HS-5 (cell line): ENCODE data around the gene SNCG.
"Not testable (repeated sequence)": the region's sequence is repeated elsewhere in the genome, so short reads cannot be mapped to it uniquely, and the experiment has no call there.

Experiments used
- DNase-seq: peaks from one replicate; pipeline ENCODE4 v3.0.0-alpha.2; 2012; ENCODE audit warnings: low read depth

Gene SNCG

DNA sequence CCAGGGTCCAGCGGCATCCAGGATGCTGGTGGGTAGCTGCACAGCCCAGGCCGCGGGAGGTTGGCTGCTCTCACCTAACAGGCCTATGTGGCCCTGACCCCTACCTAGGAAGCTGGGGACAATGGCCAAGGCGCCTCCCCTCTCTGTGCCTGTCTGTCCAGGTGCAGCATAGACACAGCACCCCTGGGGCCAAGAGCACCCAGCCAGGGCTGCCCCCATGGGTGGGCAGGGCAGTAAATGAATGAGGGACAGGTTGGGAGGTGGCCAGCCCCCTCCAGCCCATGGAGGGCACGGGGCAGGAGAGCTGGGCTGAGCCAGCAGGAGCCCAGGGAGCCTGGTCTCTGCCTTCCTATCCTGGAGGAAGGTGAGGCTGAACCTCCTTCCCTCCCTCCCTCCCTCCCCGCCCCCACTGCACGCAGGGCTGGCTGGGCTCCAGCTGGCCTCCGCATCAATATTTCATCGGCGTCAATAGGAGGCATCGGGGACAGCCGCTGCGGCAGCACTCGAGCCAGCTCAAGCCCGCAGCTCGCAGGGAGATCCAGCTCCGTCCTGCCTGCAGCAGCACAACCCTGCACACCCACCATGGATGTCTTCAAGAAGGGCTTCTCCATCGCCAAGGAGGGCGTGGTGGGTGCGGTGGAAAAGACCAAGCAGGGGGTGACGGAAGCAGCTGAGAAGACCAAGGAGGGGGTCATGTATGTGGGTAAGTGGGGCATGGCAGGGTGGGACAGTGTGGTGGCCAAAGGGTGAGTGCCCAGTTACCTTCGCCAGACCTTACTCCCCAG is at the start of gene SNCG:
SNCG (plus strand) TSS at position 484 of the 785 bp plus-strand sequence; CDS start at position 583, 99 bp downstream.
- DNase-seq = no peak

DNA sequence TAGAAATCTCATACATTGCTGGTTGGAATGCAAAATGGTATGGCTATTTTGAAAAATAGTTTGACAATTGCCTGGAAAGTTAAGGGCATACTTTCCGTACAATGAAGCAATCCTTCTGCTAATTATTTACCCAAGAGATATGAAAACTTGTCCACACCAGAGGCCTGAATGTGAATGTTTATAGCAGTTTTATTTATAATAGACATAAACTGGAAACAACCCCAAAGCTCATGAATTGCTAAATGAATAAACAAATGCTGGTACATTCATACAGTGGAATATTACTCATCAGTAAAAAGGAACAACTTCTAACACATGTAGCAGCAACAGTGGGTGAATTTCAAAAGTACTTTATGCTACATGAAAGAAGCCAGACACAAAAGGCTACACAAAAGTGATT is 43.7 kb upstream of the SNCG start:
- DNase-seq = no peak

DNA sequence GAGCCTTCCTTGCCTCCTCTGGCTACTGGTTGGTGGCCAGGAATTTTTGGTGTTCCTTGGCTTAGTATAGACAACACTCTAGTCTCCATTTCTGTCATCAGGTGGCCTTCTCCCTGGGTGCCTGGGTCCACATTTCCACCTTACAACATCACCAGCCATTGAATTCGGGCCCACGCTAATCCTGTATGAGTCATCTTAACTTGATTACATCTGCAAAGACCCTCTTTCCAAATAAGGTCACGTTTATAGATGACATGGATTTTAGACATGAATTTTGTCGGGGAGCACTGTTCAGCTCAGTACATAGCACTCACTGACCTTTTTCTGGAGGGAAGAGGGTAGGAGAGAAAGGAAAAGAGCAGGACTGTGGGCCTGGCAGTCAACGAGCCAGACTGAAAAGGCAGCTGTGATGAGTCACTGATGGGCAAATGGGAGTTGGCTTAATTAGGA is 40.4 kb upstream of the SNCG start:
- DNase-seq = no peak

DNA sequence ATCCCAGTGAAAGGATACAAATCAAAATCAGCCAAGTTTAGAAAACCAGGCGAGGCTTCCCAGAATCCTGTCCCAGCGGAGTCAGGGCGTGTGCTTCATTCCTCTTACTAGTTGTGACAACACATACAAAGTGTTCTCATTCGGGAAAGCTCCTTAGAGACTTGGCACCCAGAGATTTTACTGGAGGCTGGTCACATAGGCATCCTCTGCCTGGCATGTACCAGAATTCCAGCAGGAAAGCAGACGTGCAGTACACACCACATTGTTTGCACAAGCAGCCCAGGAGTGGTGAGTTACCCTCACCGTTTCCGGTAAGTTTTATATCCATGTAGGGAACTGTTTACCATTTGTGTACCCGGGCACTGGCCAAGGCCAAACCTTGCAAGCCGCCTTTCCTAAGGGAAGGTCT is 35.8 kb upstream of the SNCG start:
- no peak for DNase-seq

DNA sequence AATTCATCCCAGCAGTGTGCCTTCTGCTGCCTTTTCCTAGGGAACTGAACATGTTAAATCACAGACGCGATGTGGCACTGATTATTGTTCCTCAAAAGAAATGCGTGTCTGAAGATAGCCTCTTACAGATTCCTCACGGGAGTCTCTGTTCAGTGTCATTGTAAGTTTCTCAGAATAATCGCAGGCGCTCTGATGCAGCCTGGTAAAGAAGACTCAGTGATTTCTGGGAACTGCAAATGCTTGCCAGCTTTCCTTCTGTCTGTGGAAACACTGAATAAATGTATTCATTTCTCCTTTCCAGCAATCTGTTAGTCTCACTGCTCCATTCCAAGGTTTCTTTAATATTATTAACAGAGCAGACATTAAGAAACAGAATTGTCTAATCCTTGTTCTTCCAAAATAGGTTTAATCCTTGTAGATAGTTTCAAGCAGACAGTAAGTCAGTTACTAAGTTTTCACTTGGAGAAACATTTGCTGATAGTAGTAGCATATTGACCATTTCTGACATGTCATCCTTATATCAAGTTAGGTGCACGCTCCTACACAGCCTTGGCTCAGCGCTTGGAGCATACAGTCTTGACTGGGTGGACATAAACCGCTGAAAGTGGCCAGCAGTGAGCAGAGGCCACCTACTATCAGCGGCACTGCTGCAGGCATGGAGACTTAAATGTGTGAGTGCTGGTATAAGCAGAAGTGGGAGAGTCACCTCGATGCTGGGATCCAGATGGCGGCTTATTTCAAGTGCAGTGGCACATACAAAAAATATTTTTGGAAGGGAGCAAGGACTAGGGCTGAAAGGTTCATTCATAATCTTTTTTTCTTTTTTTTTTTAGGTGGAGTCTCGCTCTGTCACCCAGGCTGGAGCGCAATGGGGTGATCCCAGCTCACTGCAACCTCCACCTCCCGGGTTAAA is 28.7 kb upstream of the SNCG start:
- DNase-seq = no peak

DNA sequence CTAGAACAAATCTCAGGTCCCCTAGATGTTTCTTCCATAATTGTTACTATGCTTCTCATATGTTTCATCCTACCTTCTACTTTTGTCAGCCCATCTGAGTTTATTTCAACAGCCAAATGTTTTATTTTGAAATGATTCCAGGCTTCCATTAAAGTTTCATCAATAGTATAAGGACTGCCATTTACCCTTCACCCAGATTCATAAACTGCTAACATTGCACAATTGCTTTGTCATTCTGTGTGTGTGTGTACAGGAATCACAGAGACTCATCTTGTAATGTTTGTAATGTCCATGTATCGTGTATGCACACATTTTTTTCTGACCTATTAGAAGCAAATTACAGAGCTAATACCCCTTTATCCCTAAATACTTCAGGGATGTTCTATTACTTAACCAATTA is 26.5 kb upstream of the SNCG start:
- DNase-seq = no peak

DNA sequence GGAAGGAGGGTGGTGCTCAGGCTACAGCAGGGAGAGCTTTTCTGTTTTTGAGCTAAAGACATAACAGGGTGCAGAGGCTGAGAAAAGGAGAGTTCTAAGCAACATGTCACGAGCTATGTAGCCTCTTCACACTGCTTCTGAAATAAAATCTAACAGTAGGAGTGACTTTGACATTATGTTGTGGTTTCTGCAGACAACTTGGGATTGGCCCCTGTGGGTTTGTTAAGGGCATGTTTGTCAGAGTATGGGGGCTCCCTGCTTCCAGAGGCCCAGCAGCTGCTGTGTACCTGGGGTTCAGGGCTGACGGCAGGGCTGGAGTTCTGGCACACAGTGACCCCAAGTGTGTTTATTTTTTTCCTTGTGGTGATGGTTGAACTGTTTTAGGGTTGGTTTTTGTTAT is 25.7 kb upstream of the SNCG start:
- DNase-seq = no peak

DNA sequence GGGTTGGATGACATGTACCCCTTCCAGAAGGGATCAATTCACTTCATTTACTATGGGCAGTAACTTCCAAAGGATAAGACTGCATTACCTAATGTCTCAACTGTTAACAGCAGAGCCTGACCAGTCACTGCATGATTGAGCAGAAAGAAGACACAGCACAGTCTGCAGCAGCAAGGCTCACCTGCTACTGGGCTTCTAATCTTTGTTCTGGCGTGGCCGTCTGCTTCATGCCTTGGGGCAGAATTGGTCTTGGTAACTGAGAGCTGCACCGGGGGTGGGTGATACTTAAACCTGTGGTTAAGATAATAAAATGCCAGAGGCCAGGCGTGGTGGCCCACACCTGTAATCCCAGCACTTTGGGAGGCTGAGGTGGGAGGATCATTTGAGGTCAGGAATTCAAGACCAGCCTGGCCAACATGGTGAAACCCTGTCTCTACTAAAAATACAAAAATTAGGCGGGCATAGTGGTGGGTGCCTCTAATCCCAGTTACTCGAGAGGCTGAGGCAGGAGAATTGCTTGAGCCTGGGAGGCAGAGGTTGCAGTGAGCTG is 24.2 kb upstream of the SNCG start:
- DNase-seq = not testable (repeated sequence)

DNA sequence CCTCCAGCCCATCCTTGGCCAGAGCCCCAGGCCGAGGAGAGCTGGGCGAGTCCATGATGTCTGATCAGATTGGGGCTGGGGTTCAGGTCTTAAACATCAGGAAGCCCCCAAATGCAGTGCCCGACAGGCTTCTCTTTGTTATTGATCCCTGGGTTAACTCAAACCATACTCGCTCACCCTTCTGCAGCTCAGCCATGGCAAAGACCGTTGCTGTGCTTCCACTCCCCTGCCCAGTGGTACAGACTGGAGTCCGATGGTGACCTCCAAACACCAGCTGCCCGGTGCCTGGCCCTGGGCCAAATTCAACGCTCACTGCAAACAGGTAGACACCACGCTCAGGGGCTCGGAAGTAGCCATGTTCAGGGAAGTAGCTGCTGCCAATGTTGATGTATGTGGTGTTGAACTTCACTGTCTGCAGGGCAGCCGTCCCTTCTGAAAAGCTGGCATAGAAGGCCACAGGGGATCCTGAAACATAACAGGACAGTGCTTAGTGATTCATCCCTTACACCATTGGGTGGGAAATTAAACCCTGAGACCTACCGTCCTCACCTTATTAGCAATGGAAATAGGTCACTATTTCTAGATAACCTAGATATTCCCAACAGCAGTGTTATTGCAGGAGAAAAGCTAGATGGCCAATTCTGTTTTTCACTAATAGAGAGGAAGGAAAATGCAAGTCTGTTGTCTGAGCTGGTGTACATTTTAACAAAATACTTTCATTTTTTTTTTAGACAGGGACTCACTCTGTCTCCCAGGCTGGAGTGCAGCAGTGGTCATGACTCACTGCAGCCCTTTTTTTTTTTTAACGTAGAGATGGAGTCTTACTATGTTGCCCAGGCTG is 21.5 kb upstream of the SNCG start:
- no peak for DNase-seq

DNA sequence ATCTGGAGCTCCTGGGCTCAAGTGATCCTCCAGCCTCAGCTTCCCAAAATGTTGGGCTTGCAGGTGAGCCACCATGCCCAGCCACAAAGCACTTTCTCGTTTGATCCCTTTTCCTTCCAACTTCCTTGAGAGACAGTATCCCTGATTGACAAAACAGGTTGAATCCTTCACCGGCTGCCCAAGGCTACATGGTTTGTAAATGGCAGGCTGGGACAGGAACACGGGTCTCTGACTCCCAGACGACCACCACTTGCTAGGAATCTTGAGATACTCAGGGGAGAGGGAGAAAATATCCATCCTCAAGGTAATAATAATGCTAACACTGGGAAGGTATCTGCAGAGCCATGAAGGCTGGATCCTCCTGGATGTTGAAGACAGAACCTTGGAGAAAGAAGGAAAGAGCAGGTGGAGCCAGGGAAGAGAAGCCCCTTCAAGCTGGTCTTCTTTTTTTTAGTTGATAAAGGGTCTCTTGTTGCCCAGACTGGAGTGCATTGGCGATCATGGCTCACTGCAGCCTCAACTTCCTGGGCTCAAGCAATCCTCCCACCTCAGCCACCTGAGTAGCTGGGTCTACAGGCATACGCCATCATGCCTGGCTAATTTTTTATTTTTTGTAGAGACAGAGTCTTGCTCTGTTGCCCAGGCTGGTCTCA is 20.8 kb upstream of the SNCG start:
- DNase-seq = no peak

DNA sequence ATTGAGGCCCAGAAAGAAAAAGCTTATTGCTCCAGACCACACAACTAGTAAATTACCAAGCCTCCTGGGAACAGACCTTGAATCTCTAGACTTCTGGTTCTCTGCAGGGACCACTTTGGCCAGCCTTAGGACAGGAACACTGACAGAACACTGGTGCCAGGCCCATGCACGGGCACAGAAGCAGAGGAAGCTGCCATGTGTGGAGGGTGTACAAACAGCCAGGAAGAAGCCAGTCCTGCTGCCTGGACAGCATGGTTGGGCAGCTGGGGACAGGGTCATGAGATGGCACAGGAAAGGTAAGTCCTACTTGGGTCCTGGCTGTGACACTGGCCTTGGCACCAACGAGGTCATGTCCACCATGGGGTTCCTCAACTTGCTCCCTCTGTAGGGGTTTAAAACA is 20.1 kb upstream of the SNCG start:
- DNase-seq = no peak

DNA sequence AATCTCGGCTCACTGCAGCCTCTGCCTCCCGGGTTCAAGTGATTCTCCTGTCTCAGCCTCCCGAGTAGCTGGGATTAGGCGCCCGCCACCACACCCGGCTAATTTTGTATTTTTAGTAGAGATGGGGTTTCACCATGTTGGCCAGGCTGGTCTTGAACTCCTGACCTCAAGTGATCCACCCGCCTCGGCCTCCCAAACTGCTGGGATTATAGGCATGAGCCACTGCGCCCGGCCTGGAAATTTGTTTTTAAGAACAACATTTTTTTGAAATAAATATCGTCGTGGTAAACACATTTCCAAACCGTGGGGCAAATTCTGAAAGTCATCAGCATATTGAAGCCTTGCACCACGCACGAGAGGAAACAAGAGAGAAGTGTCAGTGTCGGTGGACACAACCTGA is 18.3 kb upstream of the SNCG start:
- not testable (repeated sequence) for DNase-seq

DNA sequence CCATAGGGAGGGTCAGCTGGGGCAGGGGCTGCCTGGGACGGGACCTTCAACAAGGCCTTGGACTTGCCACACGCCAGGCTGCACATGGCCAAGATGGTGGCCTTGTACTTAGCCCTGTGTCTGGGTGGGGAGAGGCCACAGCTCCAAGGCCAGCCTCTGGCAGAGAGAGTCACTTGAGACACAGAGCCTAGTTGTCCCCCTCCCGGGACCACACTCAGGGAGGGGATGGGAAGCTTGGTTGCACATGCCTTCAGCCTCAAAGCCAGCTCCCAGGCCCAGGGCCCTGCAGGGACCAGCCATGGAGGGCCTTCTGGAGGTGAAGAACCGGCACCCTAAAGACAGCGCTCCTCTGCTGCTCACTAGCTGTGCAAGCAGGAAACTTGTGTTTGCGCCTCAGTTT is 17.7 kb upstream of the SNCG start:
- no peak for DNase-seq

DNA sequence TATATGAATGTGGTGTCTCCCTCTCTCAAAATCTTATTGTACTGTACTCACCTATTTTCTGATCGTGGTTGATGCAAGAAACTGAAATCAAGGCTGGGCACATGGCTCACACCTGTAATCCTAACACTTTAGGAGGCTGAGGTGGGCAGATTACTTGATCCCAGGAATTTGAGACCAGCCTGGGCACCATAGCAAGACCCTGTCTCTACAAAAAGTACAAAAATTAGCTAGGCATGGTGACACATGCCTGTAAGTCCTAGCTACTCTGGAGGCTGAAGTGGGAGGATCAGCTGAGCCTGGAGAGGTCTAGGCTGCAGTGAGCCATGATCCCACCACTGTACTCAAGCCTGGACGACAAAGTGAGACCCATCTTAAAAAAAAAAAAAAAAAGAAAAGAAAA is 17.0 kb upstream of the SNCG start:
- DNase-seq = no peak

DNA sequence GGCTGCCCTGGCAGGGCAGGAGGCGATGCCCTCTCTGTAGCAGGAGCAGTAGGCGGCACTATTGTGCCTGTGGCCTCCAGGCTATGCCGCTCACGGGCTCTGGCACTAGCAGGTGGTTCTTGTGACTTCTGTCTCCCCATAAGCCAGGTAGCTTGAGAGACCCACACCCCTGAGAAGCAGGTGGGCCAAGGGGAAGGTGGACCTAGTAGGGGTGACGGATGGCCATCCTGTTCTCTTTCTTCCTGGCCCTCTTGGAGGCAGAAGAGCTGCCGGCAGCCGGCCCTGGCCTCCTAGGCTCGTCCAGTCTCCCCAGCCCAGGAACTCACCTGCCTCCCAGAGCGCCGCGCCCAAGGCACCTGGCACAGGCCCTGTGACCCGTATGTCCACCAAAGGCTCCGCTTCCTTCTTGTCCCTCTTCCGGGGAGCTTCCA is 16.4 kb upstream of the SNCG start:
- DNase-seq = no peak

DNA sequence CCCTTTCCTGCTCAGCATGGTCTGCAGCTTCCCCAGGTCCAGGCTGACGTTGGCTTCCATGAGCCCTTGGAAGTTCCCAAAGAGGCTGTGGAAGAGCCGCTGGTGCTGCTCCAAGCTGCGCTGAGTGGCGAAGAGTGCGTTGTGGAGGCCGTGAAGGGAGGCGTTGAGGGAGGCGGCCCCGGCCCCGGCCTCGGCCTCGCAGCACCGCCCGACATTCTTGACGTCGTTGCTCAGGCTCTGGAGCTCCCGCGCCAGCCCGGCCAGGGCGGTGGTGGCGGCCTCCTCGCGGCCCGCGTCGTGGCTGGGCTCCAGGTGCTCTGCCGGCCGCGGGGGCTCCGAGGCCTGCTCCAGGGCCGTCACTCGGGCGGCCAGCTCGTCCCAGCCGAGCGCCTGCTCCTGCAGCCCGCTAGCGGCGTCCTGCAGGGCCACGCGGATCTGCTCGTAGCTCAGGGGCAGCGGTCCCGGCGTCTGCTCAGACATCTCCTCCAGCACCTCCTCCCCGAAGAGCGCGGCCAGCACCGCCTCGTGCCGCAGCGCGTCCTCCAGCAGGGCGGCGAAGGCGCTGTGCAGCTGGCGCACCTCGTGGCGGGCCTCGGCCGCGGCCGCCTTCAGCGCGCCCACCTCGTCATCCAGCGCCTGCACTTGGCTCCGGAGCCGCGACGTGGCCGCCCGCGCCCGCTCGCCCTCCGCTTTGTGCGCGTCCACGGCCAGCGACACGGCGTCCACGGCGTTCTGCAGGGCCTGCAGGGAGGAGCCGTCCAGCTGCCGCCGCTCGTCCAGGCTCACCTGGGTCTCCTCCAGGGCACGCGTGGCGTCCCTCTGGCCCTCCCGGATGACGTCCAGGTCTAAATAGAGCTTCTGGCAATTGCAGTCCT is 15.7 kb upstream of the SNCG start:
- DNase-seq = no peak

DNA sequence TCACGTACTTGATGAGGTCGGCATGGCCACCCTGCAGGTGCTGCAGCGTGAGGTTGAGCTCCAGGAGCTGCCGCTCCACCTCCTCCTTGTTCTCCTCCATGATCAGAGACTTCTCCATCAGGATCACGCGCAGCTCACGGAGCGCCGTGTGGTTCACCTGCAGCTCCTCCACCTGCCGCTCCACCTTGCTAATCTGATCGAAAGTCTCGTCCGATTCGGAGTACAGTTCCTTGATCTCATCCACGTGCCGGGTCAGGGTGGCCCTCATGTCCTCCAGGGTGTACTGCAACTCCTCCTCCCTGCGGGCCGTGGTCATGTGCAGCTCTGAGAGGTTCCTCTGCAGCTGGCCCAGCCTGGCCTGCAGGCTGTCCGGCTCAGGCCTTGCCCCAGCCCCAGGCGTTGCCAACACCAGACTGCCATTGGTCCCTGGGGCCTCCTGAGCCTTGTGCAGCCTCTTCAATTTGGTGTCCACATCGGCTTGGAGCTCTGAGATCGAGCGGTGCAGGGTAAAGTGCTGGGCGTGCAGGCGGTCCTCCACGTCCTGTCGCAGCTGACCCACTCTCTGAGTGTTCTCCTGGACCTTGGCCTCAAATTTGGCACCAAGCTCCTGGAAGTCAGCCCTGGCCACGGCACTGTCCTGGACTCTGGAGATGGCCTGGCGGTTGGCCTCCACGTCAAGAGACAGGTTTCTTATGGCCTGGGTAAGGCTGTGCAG is 14.9 kb upstream of the SNCG start:
- DNase-seq = no peak

DNA sequence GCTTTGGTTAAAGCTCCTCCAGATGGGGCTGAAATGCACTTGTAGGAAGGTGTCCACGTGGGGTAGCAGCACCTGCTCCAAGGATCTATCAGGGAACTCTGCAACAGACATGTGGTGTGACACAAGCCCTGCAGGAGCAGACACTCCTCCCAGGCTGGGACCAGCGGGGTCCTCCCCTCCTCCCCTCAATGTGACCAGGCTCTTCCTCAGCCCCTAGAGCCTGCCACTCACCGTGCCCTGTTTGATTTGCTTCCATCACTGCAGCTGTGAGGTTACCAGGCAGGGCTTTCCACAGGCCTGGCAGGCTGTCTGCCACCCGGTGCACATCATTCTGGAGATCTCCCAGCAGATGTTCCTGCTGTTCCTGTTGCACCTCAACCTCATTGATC is 14.4 kb upstream of the SNCG start:
- no peak for DNase-seq

DNA sequence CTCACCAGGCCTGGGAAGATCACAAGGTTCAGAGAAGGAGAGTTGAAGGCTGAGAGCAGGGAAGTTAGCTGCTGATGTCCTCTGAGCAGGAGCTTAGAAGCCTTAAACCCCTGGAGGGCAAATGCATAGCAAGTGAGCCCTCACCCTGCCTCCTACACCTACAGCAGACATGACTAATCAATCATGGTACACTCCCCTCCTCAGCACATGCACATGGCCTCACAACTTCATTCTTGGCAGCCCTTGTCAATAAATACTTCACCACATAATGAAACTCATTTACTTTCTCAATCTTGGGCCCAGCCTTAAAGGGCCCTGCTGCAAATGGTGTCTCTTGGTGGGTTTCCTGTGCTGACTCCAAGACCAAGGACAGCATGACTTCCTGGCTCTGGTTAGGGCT is 13.9 kb upstream of the SNCG start:
- no peak for DNase-seq

DNA sequence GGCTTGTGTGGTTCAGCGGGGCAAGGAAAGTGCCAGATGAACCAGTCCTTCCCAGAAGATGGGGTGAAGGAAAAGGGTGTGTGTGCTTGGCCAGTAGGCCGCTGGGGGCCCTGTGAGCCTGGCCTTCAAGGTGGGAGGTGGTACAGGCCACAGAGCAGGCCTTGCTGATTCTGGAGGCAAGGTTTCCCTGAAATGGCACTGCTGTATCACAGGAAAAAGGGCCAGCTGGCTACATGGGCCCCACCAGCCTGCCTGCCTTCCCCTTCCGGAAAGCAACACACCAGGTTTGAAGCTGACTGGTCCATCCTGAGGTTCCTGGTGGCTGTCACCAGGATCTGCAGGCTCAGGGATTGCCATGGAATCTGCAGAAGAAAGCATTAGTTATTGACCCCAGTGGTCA is 13.5 kb upstream of the SNCG start:
- no peak for DNase-seq
